ENCODE measurements around the gene CASTOR1.

The CASTOR1 gene

DNA sequence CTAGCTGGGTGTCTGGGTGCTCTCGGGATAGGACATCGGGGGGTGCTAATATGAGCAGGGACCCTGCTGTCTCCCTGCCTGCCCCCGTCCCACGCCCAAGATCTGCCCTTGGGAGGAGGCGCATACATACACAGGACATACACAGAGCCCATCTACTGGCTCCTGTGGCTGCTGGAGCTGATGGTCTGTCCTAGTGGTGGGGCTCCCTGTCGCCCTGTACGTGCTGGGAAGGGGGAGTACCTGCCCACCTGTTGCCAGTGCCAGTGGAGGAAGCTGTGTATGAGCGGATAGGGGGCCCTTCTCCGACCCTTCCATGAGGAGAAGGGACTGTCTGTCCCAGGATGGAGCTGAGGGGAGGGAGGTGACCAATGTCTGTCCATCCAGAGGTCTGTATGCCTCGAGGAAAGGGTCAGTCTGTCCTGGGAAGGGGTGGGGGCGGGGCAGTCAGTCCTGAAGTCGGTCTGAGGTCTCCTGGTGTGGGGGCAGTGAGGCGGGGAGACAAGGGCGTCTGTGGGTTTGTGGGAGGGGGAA is 36.5 kb upstream of the CASTOR1 start:
- no peak overlapping the region for H3K27ac ChIP-seq (ENCODE audit: extremely low read depth, low read depth, low read length)
- peaks cover 11% of the 10 kb centered on the region for H3K4me1 ChIP-seq (ENCODE audit: control insufficient read depth, insufficient read depth, low read length)
- H3K9me3 ChIP-seq (ENCODE audit: control insufficient read depth, insufficient read depth, low read depth, low read length) = no peaks in the 10 kb centered on the region
- ChIA-PET CTCF (interaction anchor here (0.6 to 6.6 kb wide), 3 partner anchors 25 to 37 kb away, joined by 3 to 60 read pairs (median 16); partner anchors contain the start of gene CASTOR1), POLR2A (interaction anchor here (0.6 to 2.5 kb wide), 7 partner anchors 14 to 1058 kb away, joined by 3 to 34 read pairs (median 7); partner anchors contain the start of genes CASTOR1, CCDC157 and SF3A1)
- H3K4me3 ChIP-seq (ENCODE audit: low read depth, low read length) = peak overlapping the region; percentile 85
- peaks cover 0 to 31% of the 10 kb centered on the region in 2 experiments; a peak in 2 of 3 replicates for H3K36me3 ChIP-seq (ENCODE audit: control insufficient read depth in 2 of 2, insufficient read depth in 1 of 2, low read length in 2 of 2)
- TF ChIP-seq ZSCAN5A (tag by site-specific recombination; IDR thresholded peaks at IDR 0.05) (no peak), ZBTB20 (tag by site-specific recombination; IDR thresholded peaks at IDR 0.05) (no peak), ZNF202 (tag by site-specific recombination; IDR thresholded peaks at IDR 0.05; ENCODE audit: borderline replicate concordance) (no peak), SCRT2 (tag by site-specific recombination; IDR thresholded peaks at IDR 0.05) (peak; percentile 97), ZNF518A (tag by site-specific recombination; conservative IDR thresholded peaks at IDR 0.05; ENCODE audit: low read depth) (no peak), CTCF (tag by site-specific recombination; IDR thresholded peaks at IDR 0.05) (no peak), ZNF623 (tag by site-specific recombination; IDR thresholded peaks at IDR 0.05) (no peak), KLF16 (tag by site-specific recombination; IDR thresholded peaks at IDR 0.05) (no peak), ZNF514 (tag by site-specific recombination; IDR thresholded peaks at IDR 0.05) (no peak), ZNF148 (tag by site-specific recombination; IDR thresholded peaks at IDR 0.05; ENCODE audit: borderline replicate concordance) (no peak), ZNF610 (tag by site-specific recombination; IDR thresholded peaks at IDR 0.05; ENCODE audit: borderline replicate concordance) (no peak), SCRT1 (tag by site-specific recombination; IDR thresholded peaks at IDR 0.05; ENCODE audit: borderline replicate concordance) (peak; percentile 94), PBX3 (CRISPR knock-in tag; IDR thresholded peaks at IDR 0.05) (peak; percentile 39; the same call in 1 of the 2 replicates)
- TF ChIP-seq, protein P1, sequence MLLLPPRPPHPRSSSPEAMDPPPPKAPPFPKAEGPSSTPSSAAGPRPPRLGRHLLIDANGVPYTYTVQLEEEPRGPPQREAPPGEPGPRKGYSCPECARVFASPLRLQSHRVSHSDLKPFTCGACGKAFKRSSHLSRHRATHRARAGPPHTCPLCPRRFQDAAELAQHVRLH (tag by site-specific recombination; IDR thresholded peaks at IDR 0.05) = no peak
- TF ChIP-seq, protein P2, sequence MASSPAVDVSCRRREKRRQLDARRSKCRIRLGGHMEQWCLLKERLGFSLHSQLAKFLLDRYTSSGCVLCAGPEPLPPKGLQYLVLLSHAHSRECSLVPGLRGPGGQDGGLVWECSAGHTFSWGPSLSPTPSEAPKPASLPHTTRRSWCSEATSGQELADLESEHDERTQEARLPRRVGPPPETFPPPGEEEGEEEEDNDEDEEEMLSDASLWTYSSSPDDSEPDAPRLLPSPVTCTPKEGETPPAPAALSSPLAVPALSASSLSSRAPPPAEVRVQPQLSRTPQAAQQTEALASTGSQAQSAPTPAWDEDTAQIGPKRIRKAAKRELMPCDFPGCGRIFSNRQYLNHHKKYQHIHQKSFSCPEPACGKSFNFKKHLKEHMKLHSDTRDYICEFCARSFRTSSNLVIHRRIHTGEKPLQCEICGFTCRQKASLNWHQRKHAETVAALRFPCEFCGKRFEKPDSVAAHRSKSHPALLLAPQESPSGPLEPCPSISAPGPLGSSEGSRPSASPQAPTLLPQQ (tag by site-specific recombination; IDR thresholded peaks at IDR 0.05) = no peak
- TF ChIP-seq, protein P3, sequence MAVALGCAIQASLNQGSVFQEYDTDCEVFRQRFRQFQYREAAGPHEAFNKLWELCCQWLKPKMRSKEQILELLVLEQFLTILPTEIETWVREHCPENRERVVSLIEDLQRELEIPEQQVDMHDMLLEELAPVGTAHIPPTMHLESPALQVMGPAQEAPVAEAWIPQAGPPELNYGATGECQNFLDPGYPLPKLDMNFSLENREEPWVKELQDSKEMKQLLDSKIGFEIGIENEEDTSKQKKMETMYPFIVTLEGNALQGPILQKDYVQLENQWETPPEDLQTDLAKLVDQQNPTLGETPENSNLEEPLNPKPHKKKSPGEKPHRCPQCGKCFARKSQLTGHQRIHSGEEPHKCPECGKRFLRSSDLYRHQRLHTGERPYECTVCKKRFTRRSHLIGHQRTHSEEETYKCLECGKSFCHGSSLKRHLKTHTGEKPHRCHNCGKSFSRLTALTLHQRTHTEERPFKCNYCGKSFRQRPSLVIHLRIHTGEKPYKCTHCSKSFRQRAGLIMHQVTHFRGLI (tag by site-specific recombination; IDR thresholded peaks at IDR 0.05) = no peak
